GM18520 (cell line): ENCODE measurements around the gene SEC31A.
"Not testable (repeated sequence)": the region's sequence is repeated elsewhere in the genome, so short reads cannot be mapped to it uniquely, and the experiment has no call there.

Source experiments
- ATAC-seq: cut with Tn5 transposase; IDR thresholded peaks from one replicate; pipeline ENCODE4 v1.9.1; 2021; ENCODE audit not compliant: unreplicated experiment

The SEC31A gene

GRCh38 chr4:82893942-82894341 lies 3.0 kb upstream of the SEC31A start:
- ATAC-seq, result no peak

- ATAC-seq, result no peak
Measured at GRCh38 chr4:82892467-82892802, 1.5 kb upstream of the SEC31A start.

- no peak for ATAC-seq
Measured at GRCh38 chr4:82891707-82892466, 934 bp upstream of the SEC31A start.

GRCh38 chr4:82890528-82890900 lies 439 bp downstream of the SEC31A start:
- no peak for ATAC-seq

- ATAC-seq, result no peak
Measured at GRCh38 chr4:82889287-82889686, 1.7 kb downstream of the SEC31A start.

- no peak for ATAC-seq
Measured at GRCh38 chr4:82886147-82886942, 4.6 kb downstream of the SEC31A start.

GRCh38 chr4:82885410-82885809 lies 5.5 kb downstream of the SEC31A start:
- no peak for ATAC-seq

GRCh38 chr4:82868572-82868971 lies 22.4 kb downstream of the SEC31A start:
- no peak for ATAC-seq

GRCh38 chr4:82866706-82867385 lies 24.1 kb downstream of the SEC31A start:
- no peak for ATAC-seq

GRCh38 chr4:82866033-82866432 lies 24.9 kb downstream of the SEC31A start:
- ATAC-seq, result not testable (repeated sequence)

- ATAC-seq, result no peak
Measured at GRCh38 chr4:82865592-82865991, 25.4 kb downstream of the SEC31A start.

GRCh38 chr4:82864336-82864979 lies 26.5 kb downstream of the SEC31A start:
- ATAC-seq, result no peak

- no peak for ATAC-seq
Measured at GRCh38 chr4:82861529-82861928, 29.4 kb downstream of the SEC31A start.

- not testable (repeated sequence) for ATAC-seq
Measured at GRCh38 chr4:82860487-82860886, 30.5 kb downstream of the SEC31A start.

- no peak for ATAC-seq
Measured at GRCh38 chr4:82852751-82853285, 38.1 kb downstream of the SEC31A start.

- ATAC-seq, result no peak
Measured at GRCh38 chr4:82851885-82852750, 38.8 kb downstream of the SEC31A start.

- ATAC-seq, result no peak
Measured at GRCh38 chr4:82851318-82851717, 39.6 kb downstream of the SEC31A start.

GRCh38 chr4:82850684-82851083 lies 40.3 kb downstream of the SEC31A start:
- no peak for ATAC-seq

- ATAC-seq, result no peak
Measured at GRCh38 chr4:82848706-82849105, 42.2 kb downstream of the SEC31A start.

GRCh38 chr4:82842593-82842992 lies 48.4 kb downstream of the SEC31A start:
- no peak for ATAC-seq
